HFFc6 (cell line): Measurements from ENCODE around the gene AGR2. TPM values are rescaled to one million over a fixed set of nuclear protein-coding genes. Genes with fewer than 3 reads are reported as not detected.
"Not testable (repeated sequence)": the region's sequence is repeated elsewhere in the genome, so short reads cannot be mapped to it uniquely, and the experiment has no call there.

Experiments
- DNase-seq: peaks from one replicate; pipeline ENCODE4 v3.0.0-alpha.2; 2018
- H3K27ac Mint-ChIP-seq: 2 replicates; pipeline ENCODE4 v1.8.0; 2020; ENCODE audit warnings: mild to moderate bottlenecking, mixed read lengths
- H3K27me3 Mint-ChIP-seq: 2 replicates; pipeline ENCODE4 v1.8.0; 2021; ENCODE audit warnings: mild to moderate bottlenecking, moderate library complexity, mixed read lengths; ENCODE audit not compliant: insufficient read depth
- H3K36me3 Mint-ChIP-seq: 2 replicates; pipeline ENCODE4 v1.8.0; 2021; ENCODE audit warnings: low read depth, mixed read lengths
- H3K4me1 Mint-ChIP-seq: 2 replicates; pipeline ENCODE4 v1.8.0; 2020; ENCODE audit warnings: low read depth, mixed read lengths
- H3K4me3 Mint-ChIP-seq: 2 replicates; pipeline ENCODE4 v1.8.0; 2020; ENCODE audit warnings: mild to moderate bottlenecking, moderate library complexity, mixed read lengths
- H3K9me3 Mint-ChIP-seq: 2 replicates; pipeline ENCODE4 v1.8.0; 2020; ENCODE audit warnings: mild to moderate bottlenecking, mixed read lengths
- total RNA-seq, 6 experiments: library from RNA; stranded (reverse); fragmentation: NEBNext Ultra II Directional; extraction: Animal tissue kit (Norgen Biotek cat#: 25700); gene quantifications; 2 replicates in 1 of 6; 3 replicates in 5 of 6; pipeline ENCODE4 v1.2.3, GENCODE V29; 2021
- TF ChIP-seq, protein P1 (sequence below): fragments of 200-600 bp; sonication (generic); IDR thresholded peaks from 2 replicates; pipeline ENCODE4 v1.5.0; 2021; ENCODE audit warnings: antibody characterized with exemption, mild to moderate bottlenecking

AGR2 gene
- total RNA-seq, 6 experiments from 2014 or later: not detected

DNA sequence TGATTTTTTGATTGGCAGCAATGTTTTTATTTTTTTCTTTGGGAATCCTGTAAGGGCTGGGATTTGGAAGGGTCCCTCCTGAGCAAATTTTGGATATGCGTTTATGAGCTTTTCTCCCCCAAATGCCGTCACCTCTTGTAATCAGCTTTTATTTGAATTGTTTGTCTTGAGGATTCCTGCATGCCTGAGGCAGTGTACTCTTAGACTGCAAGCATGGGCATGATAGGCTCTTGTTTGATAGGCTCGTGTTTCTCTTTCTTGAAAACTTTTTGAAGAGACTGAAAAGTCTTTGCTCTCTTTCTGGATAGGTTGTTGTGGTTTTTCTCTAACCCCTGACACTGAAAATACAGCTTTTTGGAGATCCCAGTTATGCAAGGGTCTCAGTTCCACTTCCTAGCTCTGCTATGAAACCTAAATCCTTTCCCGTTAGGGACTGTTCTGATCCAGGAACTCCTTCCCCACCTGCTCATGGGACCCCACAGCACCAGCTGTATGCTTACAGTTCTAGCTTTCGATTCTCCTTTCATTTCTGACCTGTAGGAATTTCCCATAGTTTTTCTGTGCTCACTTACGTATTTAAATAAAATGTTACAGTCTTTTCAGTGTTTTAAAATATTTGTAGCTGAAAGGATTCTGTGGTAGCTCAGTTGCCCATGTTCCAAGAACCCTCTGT, 34.0 kb downstream of the AGR2 start:
- Mint-ChIP-seq H3K4me1 (peaks cover 16% of the 10 kb centered on the region), H3K27ac (no peak overlapping the region), H3K36me3 (no peaks in the 10 kb centered on the region), H3K4me3 (no peak overlapping the region), H3K27me3 (no peaks in the 10 kb centered on the region; the same call in none of the 2 replicates), H3K9me3 (no peaks in the 10 kb centered on the region)
- TF ChIP-seq, protein P1, sequence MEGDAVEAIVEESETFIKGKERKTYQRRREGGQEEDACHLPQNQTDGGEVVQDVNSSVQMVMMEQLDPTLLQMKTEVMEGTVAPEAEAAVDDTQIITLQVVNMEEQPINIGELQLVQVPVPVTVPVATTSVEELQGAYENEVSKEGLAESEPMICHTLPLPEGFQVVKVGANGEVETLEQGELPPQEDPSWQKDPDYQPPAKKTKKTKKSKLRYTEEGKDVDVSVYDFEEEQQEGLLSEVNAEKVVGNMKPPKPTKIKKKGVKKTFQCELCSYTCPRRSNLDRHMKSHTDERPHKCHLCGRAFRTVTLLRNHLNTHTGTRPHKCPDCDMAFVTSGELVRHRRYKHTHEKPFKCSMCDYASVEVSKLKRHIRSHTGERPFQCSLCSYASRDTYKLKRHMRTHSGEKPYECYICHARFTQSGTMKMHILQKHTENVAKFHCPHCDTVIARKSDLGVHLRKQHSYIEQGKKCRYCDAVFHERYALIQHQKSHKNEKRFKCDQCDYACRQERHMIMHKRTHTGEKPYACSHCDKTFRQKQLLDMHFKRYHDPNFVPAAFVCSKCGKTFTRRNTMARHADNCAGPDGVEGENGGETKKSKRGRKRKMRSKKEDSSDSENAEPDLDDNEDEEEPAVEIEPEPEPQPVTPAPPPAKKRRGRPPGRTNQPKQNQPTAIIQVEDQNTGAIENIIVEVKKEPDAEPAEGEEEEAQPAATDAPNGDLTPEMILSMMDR: no peak
- DNase-seq: no peak

DNA sequence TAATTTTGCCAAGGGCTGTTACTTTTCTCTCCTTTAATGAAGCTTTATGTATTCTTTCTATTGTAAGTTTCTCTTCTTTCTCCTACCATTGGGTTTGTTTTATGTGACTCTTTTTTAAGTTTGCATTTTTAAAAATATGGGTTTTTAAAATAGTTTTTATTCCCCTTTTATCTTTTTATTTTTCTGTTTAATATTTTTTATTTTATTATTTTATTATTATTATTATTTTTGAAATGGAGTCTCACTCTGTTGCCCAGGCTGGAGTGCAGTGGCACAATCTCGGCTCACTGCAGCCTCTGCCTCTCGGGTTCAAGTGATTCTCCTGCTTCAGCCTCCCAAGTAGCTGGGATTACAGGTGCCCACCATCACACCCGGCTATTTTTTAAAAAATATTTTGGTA, 34.8 kb downstream of the AGR2 start:
- H3K9me3 Mint-ChIP-seq, H3K27me3 Mint-ChIP-seq, H3K27ac Mint-ChIP-seq: not testable (repeated sequence)

DNA sequence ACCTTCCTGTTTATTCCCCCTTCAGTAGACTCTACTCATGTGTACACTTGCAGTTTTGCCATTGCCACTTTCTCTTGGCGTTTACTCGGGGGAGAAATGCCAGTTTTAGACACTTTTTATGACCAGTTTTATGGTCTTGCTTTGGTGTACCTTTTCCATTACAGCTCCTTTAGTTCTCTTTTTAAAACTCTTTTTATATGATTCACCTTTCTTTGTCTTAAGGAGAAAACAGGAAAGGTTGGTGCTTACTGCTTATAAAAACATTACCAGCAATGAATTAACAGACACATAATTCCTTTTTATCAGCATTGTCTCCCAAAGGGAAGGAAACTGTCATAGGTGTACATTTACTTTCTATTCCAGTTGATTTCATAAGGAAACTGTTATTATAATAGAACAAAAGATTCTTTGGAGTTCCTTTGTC, 39.4 kb downstream of the AGR2 start:
- no peak for DNase-seq
- Mint-ChIP-seq H3K27me3 (peaks cover 3% of the 10 kb centered on the region; the same call in 1 of the 2 replicates), H3K4me1 (peaks cover 2% of the 10 kb centered on the region), H3K36me3 (peaks cover 9% of the 10 kb centered on the region; the same call in 1 of the 2 replicates), H3K9me3 (no peaks in the 10 kb centered on the region), H3K27ac (no peak overlapping the region), H3K4me3 (no peak overlapping the region)
- TF ChIP-seq, protein P1: no peak

More for the DNA sequence above, 34.8 kb downstream of the AGR2 start:
- not testable (repeated sequence) for H3K4me3 Mint-ChIP-seq, DNase-seq, H3K36me3 Mint-ChIP-seq
- peaks cover 12% of the 10 kb centered on the region for H3K4me1 Mint-ChIP-seq

DNA sequence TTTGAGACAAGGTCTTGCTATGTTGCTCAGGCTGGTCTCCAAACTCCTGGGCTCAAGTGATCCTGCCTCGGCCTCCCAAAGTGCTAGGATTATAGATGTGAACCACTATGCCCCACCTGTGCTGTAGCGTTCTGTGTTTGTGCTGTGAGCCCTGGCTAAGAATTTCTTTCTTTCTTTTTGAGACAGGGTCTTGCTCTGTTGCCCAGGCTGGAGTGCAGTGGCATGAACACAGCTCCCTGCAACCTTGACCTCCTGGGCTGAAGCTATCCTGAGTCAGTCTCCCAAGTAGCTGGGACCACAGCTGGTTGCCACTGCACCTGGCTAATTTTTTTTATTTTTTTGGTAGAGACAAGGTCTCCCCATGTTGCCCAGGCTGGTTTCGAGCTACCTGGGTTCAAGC, 39.9 kb downstream of the AGR2 start:
- H3K27me3 Mint-ChIP-seq: peaks cover 3% of the 10 kb centered on the region
- H3K4me3 Mint-ChIP-seq: no peak overlapping the region
- H3K4me1 Mint-ChIP-seq: 0 out of 2 replicates have a peak, but pooled peaks cover under 1% of the 10 kb centered on the region
- TF ChIP-seq, protein P1: no peak
- no peak for DNase-seq
- H3K9me3 Mint-ChIP-seq: no peaks in the 10 kb centered on the region
- no peak overlapping the region for H3K27ac Mint-ChIP-seq
- H3K36me3 Mint-ChIP-seq: peaks cover 9% of the 10 kb centered on the region; the same call in 1 of the 2 replicates

DNA sequence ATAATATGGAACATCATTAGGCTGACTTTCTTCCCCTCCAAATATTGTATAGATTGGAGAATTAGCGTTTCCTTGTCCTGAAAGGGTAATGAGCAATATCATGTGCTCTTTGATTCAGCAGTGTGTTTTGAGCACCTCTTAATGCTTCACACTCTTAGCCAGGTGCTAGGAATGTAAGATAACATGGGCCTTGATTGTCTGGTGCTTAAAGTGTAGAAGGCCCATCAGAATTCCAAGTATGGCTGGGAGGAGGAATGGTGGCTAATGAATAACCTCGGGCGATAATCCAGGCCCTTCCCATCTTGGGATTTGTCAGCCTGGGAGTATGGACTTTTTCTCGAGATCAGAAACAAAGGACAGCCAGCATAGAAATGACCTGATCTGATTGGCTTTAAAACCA, 42.6 kb downstream of the AGR2 start:
- peaks cover 3% of the 10 kb centered on the region for H3K27me3 Mint-ChIP-seq
- TF ChIP-seq, protein P1: no peak
- no peak overlapping the region for H3K4me3 Mint-ChIP-seq
- H3K27ac Mint-ChIP-seq: no peak overlapping the region
- no peak for DNase-seq
- H3K9me3 Mint-ChIP-seq: no peaks in the 10 kb centered on the region
- peaks cover 12% of the 10 kb centered on the region; the same call in 1 of the 2 replicates for H3K4me1 Mint-ChIP-seq
- H3K36me3 Mint-ChIP-seq: peaks cover 9% of the 10 kb centered on the region; the same call in 1 of the 2 replicates

DNA sequence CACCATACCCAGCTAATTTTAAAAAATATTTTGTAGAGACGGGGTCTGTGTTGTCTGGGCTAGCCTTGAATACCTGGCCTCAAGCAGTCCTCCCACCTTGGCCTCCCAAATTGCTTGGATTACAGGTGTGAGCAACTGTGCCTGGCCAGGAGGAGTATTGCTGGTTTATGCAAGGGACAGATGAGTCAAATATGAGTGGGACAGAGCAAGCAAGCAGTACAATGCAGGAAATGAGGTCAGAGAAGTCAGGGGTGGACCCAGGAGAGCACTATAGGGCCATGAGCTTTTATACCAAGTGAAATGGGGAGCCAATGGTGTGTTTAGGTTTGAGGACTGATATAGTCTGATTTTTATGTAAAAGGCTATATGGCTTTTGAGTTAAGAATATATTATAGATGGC, 45.0 kb downstream of the AGR2 start:
- Mint-ChIP-seq H3K36me3 (peaks cover 9% of the 10 kb centered on the region; the same call in 1 of the 2 replicates), H3K4me3 (no peak overlapping the region), H3K9me3 (no peaks in the 10 kb centered on the region), H3K4me1 (peaks cover 35% of the 10 kb centered on the region), H3K27ac (no peak overlapping the region), H3K27me3 (peaks cover 2% of the 10 kb centered on the region; the same call in 1 of the 2 replicates)
- DNase-seq: no peak
- TF ChIP-seq, protein P1: no peak
